Fibroblast of skin of back (primary cell): ENCODE data around the gene CTTNBP2NL.
"Not testable (repeated sequence)": the region's sequence is repeated elsewhere in the genome, so short reads cannot be mapped to it uniquely, and the experiment has no call there.

ENCODE experiments used
- DNase-seq: peaks from one replicate; pipeline ENCODE4 v3.0.0-alpha.2; 2013

Gene CTTNBP2NL

DNA sequence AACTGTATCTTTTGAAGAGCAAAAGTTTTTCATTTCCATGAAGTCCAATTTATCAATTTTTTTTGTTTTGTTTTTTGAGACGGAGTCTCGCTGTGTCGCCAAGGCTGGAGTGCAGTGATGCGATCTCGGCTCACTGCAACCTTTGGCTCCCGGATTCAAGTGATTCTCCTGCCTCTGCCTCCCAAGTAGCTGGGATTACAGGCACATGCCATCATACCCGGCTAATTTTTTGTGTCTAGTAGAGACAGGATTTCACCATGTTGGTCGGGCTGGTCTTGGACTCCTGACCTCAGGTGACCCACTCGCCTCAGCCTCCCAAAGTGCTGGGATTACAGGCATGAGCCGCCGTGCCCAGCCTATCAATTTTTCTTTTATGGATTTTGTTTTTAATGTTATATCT, 27.7 kb downstream of the CTTNBP2NL start:
- not testable (repeated sequence) for DNase-seq

DNA sequence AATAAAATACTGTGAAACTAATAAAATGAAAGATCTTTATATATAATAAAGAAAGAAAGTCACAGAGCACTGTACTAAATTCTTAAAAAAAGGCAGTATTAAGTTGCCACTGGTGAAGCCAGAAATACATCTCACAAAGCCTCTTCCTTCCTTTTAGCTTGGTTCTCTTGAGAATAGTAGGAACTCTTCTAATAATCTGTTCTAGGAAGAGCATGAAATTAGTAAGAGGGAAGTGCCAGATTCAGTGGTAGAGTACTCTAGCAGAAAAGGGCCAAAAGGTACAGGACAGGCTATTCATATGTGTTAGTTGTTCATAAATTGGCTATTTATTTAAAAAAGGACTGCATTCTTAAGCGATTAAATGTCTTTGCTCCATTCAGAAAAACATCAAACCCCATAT, 33.7 kb downstream of the CTTNBP2NL start:
- DNase-seq, result no peak

DNA sequence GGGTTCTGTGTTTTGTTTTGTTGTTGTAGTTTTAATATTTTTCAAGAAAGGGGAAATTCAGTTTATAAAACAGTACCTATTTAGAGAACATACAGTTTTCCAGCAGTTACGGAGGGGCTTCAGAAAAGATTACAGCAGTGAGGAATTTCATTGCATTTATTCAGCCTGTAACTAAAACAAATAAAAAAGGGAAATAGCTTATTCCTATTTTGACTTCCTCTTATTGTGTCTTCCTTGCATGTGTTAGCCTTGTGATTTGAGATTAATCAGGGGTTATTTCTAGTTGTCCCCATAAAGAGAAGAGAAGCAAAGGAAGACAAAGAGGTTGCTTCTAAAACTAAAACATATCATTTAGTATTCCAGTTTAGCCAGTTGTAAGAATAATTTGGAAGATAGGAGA, 35.0 kb downstream of the CTTNBP2NL start:
- no peak for DNase-seq

DNA sequence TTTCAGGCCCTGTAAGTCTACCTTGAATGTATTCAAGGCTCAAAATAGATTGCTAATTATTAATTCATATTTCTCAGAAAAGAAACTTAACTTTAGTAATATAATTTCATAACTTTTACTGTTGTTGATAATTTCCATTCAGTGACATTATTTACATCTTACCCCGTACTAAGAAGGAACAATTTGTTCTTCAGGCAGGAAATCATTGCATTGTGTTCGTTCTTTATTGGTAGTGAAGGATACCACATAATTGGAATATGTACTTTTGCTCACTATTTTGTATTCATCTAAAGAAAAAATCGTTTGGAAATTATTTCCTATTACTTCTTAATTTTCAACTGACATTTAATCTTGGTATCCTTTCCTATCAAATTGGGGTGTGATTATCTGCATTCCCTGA, 39.4 kb downstream of the CTTNBP2NL start:
- no peak for DNase-seq

DNA sequence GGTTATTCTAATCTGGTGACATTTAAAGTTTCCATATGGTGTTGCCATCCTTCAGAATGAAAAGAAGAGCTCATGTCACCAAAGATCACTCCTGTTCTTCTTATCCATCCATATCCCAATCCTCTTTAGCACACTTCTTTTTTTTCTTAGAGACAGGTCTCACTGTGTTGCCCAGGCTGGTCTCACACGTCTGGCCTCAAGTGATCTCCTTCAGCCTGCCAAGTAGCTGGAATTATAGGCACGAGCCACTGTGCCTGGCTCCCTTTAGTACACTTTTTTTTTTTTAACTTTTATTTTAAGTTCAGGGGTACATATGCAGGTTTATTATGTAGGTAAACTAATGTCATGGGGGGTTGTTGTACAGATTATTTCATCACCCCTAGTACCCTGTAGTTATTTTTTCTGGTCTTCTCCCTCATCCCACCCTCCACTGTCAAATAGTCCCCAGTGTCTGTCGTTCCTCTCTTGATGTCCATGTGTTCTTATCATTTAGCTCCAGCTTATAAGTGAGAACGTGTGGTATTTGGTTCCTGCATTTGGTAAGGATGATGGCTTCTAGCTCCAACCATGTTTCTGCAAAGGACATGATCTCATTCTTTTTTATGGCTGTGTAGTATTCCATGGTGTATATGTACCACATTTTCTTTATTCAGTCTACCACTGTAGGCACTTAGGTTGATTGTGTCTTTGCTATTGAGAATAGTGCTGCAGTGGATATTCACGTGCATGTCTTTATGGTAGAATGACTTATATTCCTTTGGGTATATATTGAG, 40.6 kb downstream of the CTTNBP2NL start:
- no peak for DNase-seq

DNA sequence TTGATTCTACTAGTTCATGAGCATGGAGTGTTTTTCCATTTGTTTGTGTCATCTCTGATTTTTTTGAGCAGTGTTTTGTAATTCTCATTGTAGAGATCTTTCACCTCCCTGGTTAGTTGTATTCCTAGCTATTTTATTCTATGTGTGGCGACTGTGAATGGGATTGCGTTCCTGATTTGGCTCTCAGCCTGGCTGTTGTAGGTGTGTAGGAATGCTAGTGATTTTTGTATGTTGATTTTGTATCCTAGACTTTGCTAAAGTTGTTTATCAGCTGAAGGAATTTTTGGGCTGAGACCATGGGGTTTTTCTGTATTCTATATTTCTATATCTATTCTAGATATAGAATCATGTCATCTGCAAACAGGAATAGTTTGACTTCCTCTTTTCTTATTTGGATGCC, 42.1 kb downstream of the CTTNBP2NL start:
- not testable (repeated sequence) for DNase-seq

DNA sequence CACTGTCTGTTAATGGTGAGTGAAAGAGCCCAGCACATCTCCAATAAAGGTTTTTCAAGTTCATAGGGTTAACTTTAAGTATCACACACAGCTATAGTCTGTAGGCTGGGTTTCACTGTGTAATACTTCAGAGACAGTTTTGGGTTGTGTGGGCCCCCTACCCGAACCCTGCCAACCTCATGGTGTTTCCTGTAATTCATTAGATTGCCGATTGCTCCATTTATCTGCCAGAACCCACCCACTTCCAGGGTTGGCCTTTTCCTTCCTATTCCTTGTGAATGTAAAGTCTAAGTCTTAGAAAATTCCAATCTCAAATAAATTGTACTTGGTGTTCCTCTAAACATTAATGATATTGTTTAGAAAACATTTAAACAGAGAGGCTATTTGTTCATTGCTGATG, 43.6 kb downstream of the CTTNBP2NL start:
- no peak for DNase-seq

DNA sequence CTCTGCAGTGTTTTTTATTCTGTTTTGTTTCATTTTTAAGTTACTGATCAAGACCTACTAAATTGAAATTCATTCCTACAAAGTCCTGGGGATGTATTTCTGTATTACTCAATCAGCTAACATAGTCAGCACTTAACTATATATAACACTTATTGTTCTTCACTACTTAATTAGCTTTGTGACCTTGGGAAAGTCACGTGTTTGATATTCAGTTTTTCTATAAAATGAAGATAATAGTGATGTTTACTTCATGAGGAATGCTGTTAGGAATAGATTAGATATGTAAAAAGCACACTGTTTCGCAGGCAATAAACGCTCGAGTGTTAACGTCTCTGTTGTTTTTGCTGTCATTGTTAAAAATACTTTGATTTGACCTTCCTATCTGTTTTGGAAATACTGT, 44.6 kb downstream of the CTTNBP2NL start:
- no peak for DNase-seq

DNA sequence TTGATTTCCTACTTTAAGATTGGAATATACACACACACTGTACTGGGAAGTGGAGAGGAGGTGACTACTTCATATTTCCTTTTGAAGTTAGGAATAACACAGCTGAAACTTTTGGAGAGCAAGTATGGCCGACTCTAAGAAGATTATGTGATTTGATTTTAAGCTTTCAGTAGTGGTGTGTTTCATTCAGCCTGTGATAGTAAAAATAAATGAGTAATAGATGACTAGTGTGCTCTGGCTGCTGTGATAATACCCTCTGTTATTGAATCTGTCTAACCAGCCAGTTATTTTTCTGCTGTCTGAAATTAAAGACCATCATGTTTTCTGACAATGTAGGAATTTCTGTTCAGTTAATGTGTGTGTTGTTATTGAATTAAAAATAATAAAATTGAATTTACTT, 48.3 kb downstream of the CTTNBP2NL start:
- DNase-seq, result peak; percentile 84

DNA sequence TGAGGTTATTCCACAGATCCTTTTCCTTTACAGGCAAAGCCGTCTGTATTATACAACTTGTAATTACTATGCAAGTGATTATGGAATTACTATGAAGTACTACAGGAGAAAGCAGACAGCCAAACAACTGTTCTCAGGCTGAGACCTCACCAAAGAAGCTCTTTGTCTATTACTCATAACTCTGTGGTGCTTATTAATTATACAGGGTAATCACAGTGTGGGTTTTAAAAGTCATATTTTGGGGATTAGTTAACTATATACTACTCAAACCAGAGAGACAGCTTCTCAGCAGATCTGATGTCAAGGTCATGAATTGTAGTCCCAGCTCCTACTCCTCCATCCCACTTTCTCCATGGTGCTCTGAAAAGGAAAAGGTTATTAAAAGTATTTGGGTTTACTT, 49.6 kb downstream of the CTTNBP2NL start:
- DNase-seq, result no peak

DNA sequence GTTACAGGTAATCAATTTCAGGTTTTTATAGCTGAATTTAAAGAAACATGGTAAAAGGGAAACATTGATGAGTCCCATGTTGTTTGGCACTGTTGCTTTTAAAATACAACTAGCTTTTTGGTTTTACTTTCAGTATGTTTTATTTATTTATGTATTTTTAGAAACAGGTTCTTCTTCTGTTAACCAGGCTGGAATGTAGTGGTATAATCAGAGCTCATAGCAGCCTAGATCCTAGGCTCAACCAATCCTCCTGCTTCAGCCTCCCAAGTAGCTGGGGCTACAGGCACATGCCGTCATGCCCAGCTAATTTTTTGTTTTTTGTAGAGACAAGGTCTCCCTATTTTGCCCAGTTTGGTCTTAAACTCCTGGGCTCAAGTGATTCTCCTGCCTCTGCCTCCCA, 50.4 kb downstream of the CTTNBP2NL start:
- no peak for DNase-seq

DNA sequence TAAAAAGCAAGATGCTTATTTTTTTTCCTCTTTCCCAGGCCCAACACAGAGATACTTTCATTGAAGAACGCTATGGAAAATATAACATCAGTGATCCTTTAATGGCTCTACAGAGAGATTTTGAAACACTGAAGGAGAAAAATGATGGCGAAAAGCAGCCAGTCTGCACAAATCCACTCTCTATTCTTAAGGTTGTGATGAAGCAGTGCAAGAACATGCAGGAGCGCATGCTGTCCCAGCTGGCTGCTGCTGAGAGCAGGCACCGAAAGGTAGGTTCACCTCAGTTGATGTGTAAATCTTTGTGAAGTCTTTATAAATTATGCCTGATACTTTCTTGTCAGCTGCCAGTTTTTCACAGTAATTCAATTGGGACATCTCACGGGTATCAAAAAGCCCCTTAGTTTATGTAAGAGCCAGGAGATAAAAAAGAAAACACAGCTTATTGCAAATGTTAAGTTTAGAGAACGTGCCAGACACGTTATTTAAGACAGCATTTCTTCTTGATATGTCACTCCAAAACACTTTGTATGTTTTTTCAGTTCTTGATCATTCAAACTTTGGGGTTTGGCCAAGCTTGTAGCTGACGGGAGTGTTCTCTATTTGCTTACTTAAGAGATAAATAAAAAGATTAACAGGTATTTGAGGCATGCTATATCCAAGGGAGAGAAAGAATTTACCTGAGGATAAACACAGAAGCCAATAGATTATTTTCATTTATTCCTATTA, 53.1 kb downstream of the CTTNBP2NL start:
- no peak for DNase-seq

DNA sequence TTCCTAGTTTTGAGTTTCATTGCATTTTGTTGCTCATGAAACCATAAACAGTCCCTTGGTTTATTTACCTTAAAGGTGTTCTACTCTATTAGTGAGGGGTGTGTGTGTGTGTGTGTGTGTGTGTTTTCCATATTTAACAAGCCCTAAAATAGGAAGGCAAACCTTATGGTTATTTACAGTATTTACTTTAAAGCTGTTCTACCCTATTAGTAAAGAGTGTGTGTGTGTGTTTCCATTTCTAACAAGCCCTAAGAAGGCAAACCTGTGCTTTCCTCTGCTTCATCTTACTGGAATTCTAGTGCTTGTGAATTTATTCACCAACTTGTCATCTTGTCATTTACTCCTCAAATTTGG, 53.6 kb downstream of the CTTNBP2NL start:
- no peak for DNase-seq

DNA sequence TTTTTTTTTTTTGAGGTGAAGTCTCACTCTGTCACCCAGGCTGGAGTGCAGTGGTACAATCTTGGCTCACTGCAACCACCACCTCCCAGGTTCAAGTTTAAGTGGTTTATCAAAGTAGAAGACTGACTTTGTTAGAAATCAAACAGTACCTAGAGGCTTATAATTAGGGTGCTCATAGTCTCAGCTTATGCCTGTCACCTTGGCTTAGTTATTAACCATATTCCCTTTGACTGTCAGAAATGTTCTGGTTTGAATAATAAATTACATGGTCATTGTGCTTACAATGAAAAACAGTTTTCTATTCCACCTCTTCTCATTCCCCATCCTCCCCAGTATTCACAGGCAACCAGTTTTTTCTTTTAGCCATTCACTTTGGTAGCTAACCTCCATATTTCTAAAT, 54.8 kb downstream of the CTTNBP2NL start:
- DNase-seq, result no peak

DNA sequence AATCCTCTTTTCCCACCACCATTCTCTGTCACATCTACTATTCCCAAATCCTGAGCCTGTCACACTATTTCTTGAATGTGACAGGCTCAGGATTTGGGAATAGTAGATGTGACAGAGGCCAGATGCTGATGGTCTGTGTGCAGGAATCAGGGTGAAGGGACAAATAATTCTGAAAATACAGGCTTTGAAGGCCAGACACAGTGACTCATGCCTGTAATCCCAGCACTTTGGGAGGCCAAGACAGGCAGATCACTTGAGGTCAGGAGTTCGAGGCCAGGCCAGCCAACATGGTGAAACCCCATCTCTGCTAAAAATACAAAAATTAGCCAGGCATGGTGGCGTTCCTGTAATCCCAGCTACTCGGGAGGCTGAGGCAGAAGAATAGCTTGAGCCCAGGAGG, 55.3 kb downstream of the CTTNBP2NL start:
- DNase-seq, result peak; percentile 50

DNA sequence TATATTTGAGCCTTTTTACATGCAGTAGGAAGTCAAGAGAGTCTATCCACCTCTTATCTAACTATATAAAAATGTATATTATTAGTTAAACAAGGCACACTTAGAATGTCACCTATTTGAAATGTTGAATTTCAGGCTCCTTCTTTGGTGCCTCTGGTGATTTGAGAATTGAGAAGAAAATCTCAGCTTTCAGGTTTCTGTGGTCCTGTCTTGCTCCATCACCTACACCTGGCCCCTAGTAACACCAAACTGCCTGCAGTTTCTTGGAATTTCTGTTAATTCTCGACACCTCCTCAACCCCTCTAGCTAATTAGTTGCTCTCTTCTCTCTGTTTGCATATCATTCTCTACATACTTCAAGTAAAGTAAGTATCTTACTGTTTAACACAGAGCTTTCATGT, 57.9 kb downstream of the CTTNBP2NL start:
- DNase-seq, result no peak

DNA sequence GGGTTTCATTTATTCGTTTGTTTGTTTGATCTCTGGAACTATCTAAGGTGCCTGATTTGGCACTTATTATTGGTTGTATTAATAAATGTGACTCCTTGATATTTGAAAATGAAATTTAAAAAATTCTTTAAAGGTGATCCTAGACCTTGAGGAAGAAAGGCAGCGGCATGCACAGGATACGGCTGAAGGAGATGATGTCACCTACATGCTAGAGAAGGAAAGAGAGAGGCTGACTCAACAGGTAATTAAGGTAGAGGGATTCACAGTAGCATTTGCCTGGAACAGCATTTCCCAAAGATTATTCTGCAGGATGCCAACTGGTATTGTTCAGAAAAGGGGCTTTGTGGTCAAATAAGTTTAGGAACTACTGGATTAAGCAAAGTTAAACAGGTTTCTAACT, 58.3 kb downstream of the CTTNBP2NL start:
- no peak for DNase-seq

DNA sequence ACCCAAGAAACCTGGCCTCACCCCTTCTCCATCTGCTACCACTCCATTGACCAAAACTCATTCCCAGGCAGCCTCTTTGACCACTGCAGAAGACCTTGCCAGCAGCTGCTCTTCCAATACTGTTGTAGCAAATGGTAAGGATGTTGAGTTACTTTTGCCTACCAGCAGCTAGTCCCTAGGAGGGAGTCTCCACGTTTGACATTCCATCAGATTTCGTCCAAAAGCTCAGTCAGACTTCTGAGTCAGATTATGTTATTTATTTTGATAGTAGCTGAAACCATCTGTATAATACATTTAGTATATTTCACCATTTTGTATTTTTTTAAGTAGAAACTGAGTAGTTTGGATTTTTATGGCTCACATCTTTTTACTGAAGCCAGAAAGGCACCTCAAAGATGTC, 61.2 kb downstream of the CTTNBP2NL start:
- peak; percentile 86 for DNase-seq

DNA sequence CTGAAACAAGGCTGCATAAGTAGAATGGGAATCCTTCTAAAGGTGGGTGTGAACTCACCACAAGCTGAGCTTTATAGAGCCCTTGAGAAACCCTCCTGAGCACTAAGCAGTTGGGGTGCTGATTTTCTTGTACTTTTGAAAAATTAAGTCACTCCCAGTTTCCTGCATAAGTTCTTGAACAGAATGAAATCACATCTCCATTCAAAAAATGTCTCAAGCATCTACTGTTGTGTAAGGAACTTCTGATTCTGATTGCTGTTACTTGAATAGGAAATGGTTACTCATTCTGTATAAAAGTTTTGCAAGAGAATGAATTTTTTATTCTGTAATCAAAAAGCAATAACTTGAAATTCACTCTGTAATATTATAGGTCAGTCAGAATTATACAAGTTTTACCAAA, 61.9 kb downstream of the CTTNBP2NL start:
- no peak for DNase-seq

DNA sequence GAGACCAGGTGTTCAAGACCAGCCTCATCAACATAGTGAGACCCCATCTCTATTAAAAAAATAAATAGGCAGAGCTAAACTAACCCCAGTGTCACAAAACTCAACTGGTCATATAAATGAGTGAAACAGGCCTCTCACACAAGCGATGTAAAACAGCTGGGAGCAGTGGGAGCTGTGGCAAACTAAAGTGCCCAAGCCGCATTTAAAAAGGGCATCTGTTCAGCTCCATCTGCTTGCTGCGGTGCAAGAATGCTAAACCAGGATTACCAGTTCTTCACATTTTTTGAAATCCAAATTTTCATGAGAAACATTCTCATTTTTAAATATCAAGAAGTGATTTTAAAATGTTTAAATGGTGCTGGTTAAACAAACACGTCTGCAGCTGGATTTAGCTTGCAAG, 62.7 kb downstream of the CTTNBP2NL start:
- no peak for DNase-seq

DNA sequence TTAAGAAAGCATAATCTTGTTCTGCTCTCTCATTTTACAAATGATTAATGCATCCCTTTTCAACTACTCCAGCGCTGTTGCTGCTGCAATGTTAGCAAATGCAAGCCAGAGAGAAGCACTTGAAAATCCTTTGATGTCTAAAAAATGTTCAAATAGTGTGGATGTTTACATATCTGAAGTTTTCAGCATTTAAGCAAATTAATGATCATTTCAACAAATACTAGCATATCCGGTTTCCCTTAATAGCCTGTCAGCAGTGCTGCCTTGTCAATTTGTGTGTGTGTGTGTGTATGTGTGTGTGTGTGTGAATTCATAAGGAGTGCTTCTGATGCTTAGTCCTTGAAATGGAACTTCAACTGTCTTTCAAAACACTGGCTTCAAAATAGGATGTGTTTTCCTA, 64.6 kb downstream of the CTTNBP2NL start:
- peak; percentile 68 for DNase-seq

DNA sequence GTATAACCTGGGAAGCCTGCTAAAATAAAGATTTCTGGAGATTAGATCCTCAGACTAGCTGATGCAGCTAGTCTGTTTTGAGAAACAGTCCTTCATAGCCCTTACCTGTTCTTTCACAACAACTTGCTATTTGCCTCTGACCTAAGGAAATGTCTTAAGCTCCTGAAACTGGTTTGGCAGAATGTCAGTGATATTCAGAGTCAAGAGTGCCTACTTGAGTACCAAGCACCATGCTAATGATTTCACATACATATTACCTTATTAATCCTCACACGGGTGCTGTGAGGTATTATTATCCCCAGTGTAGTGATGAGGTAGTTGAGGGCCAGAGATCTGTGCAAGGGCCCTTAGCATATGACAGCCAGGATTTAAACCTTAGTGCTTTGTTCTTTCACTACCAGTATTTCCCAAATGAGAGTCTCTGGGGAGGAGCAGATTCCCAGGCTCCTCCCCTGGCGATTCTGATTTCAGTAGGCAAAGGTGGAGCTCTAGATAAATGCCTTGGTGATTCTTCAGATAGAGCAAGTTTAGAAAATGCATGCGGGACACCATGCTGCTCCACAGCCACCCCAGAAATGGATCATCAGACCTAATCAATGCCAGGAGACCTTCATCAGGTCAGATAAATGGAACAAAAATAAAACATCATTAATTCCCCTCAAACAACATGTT, 65.3 kb downstream of the CTTNBP2NL start:
- no peak for DNase-seq

DNA sequence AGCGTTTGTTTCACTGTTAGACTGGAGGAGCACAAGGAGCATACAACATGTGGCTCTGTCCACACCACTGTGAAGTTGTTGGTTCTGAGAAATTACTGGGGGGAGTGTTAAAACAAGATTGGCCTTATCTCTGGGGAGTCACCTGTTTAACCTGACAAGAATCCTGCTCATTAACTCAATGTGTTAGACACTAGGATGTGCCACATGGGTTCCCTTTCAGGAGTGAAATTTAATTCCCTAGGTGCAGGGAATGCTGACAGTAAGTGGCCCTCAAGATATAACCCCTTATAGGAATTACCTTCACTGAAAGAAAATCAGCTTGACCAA, 66.9 kb downstream of the CTTNBP2NL start:
- DNase-seq, result no peak

DNA sequence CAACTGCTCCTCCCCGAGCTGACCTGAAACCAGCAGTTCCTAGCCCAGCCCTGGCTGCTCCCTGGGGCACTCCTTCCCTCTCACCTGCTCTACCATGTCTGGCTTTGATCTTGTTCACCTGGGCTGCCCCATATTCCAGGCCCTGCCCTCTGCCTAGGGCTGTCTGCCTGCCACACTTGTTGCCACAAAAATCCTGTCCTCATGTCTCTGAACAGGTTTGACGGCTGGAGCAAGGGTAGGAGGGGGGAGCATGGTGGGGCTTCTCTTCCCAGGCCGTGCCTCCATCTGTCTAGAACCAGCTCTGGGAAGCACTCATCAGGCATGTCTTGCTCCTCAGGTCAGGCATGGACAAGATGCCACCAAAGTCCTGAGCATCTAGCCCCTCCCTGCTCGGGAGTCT, 68.5 kb downstream of the CTTNBP2NL start:
- no peak for DNase-seq
